Transverse colon (tissue), 4 donors: Measurements from ENCODE around the gene RFX2. TPM values are rescaled to one million over a fixed set of nuclear protein-coding genes. Genes with fewer than 3 reads are reported as not detected.

ENCODE experiments used
- DNase-seq: peaks from one replicate; pipeline ENCODE4 v3.0.0-alpha.2; 2019
- H3K27ac ChIP-seq, 4 donors: fragments of 200-600 bp; sonication (generic); 2 replicates each; pipeline ENCODE4 v1.5.1; 2016 to 2018; ENCODE audit warnings: inconsistent platforms in 4 of 4
- H3K27me3 ChIP-seq: fragments of 200-600 bp; sonication (generic); 2 replicates; pipeline ENCODE4 v1.5.1; 2017; ENCODE audit warnings: inconsistent platforms
- H3K36me3 ChIP-seq, 4 donors: fragments of 200-600 bp; sonication (generic); 2 replicates each; pipeline ENCODE4 v1.5.1; 2017 to 2019; ENCODE audit warnings: inconsistent platforms in 4 of 4
- H3K4me1 ChIP-seq, 4 donors: fragments of 200-600 bp; sonication (generic); 2 replicates each; pipeline ENCODE4 v1.5.1; 2017 to 2020; ENCODE audit warnings: inconsistent platforms in 4 of 4
- H3K4me3 ChIP-seq, 4 donors: fragments of 200-600 bp; sonication (generic); 1 replicate in 1 of 4; 2 replicates in 3 of 4; pipeline versions ENCODE4 v1.5.1 to v1.6.1; 2017 to 2019; ENCODE audit warnings: inconsistent platforms in 4 of 4
- H3K9me3 ChIP-seq, 2 donors: fragments of 200-600 bp; sonication (generic); 2 replicates each; pipeline ENCODE4 v1.5.1; 2017 to 2019; ENCODE audit warnings: inconsistent platforms in 2 of 2
- CTCF ChIP-seq, 5 experiments: fragments of 200-600 bp in 3 of 5; fragments of 450-650 bp in 2 of 5; sonication (generic) in 3 of 5; IDR thresholded peaks; 1 replicate in 2 of 5; 2 replicates in 3 of 5; pipeline ENCODE4 v1.5.1; 2016 to 2017; ENCODE audit warnings: antibody characterized with exemption in 5 of 5, inconsistent platforms in 3 of 5, mild to moderate bottlenecking in 2 of 5, moderate library complexity in 1 of 5
- EP300 ChIP-seq: sonication (generic); formaldehyde crosslinking; IDR thresholded peaks from one replicate; pipeline ENCODE4 v1.6.1; 2017; ENCODE audit warnings: antibody characterized with exemption, low read depth
- POLR2A ChIP-seq: fragments of 450-650 bp; IDR thresholded peaks from one replicate; pipeline ENCODE4 v1.6.1; 2016; ENCODE audit warnings: antibody characterized with exemption, mild to moderate bottlenecking, moderate library complexity
- POLR2AphosphoS5 ChIP-seq, 3 donors: sonication (generic); formaldehyde crosslinking; IDR thresholded peaks; one replicate each; pipeline ENCODE4 v1.6.1; 2016; ENCODE audit warnings: antibody characterized with exemption in 3 of 3
- WGBS, 2 donors: methylation state at CpG; one replicate each; pipeline ENCODE4 v1.1.5; 2018; ENCODE audit warnings: low coverage in 1 of 2; 5-methylcytosine and 5-hydroxymethylcytosine counted together
- in situ Hi-C, 4 donors: fragments of 200-750 bp; cut with MboI; loops; one replicate each; pipeline versions ENCODE4 v1.15.0 to v1.15.1; 2017; ENCODE audit warnings: low sequenced_read_pairs in 3 of 4, low pct_ligation_motif_present in 1 of 4, low pct_unique_long_range_greater_than_20kb in 1 of 4
- intact Hi-C: fragments of 100-400 bp; cut with DNase I; formaldehyde crosslinking; loops from one replicate; pipeline ENCODE4 v1.15.1; 2023; ENCODE audit warnings: low total_unique reads
- total RNA-seq, 4 donors: library from RNA; depleted of rRNA; stranded (reverse); fragments of >200 nt; gene quantifications; one replicate each; pipeline ENCODE4 v1.1.0, GENCODE V29; 2016

The RFX2 gene
- total RNA-seq, 4 donors from 2014 or later = 6.1 to 57.5 (median 11.8) TPM

GRCh38 chr19:6038634-6039405 lies 71.5 kb downstream of the RFX2 start:
- Histone ChIP-seq H3K27ac (no peak overlapping the region), H3K4me3 (no peak overlapping the region), H3K9me3 (no peaks in the 10 kb centered on the region), H3K36me3 (peaks cover 0 to 4% (median 0%) of the 10 kb centered on the region in 4 donors), H3K27me3 (no peaks in the 10 kb centered on the region), H3K4me1 (no peaks in the 10 kb centered on the region)
- intact Hi-C loops = no loop called here
- 56 to 65% methylated on average over 3 to 5 of the region's 5 CpGs for WGBS, 2 donors
- no peak for TF ChIP-seq EP300
- no peak for TF ChIP-seq POLR2A
- no peak for TF ChIP-seq POLR2AphosphoS5 (IDR thresholded peaks at IDR 0.05)
- TF ChIP-seq CTCF (IDR thresholded peaks at IDR 0.05) = no peak
- no peak for DNase-seq
- in situ Hi-C loops = loop anchor here in 1 of 4 donors (25.0 kb wide), 1 partner anchor 273 kb away; no protein-coding TSS in a partner anchor

DNA sequence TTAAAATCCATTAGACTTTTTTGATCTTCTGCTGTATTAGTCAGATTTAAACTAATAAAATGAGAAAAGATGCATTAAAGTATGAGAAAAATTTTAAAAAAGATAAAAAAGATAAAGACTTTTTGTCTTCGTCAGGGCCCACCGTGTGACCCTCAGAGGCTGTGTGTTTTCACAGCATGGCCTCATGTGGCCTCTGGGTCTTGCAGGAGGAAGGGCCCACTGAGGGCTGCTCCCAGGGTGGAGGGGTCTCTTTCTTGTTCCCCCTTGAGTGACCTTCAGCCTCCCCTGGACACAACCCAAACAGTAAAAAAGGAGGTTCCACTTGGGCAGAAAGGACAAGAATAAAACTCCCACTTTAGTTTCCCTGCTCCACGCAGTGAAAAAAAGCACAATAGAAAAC lies 75.3 kb downstream of the RFX2 start:
- in situ Hi-C loops = loop anchor here in 1 of 4 donors (25.0 kb wide), 1 partner anchor 277 kb away; no protein-coding TSS in a partner anchor
- Histone ChIP-seq H3K4me3 (no peak overlapping the region), H3K9me3 (no peaks in the 10 kb centered on the region), H3K4me1 (no peaks in the 10 kb centered on the region), H3K27ac (no peak overlapping the region), H3K36me3 (peaks cover 0 to 4% (median 0%) of the 10 kb centered on the region in 4 donors), H3K27me3 (no peaks in the 10 kb centered on the region)
- 88 to 95% methylated on average over 3 of the region's 3 CpGs for WGBS, 2 donors
- no peak for DNase-seq
- no peak for TF ChIP-seq POLR2AphosphoS5 (IDR thresholded peaks at IDR 0.05)
- no peak for TF ChIP-seq EP300
- no peak for TF ChIP-seq CTCF (IDR thresholded peaks at IDR 0.05)
- no peak for TF ChIP-seq POLR2A
- intact Hi-C loops = no loop called here

- Histone ChIP-seq H3K27me3 (no peaks in the 10 kb centered on the region), H3K36me3 (peaks cover 0 to 4% (median 0%) of the 10 kb centered on the region in 4 donors), H3K9me3 (no peaks in the 10 kb centered on the region), H3K4me1 (no peaks in the 10 kb centered on the region), H3K27ac (no peak overlapping the region), H3K4me3 (no peak overlapping the region)
- WGBS, 2 donors = 95 to 97% methylated on average over 3 to 4 of the region's 4 CpGs
- DNase-seq = no peak
- TF ChIP-seq EP300 = no peak
- no peak for TF ChIP-seq POLR2A
- intact Hi-C loops (no loop called here), in situ Hi-C loops (loop anchor here in 1 of 4 donors (25.0 kb wide), 1 partner anchor 278 kb away; no protein-coding TSS in a partner anchor)
These were observed 75.8 kb downstream of the RFX2 start for GRCh38 chr19:6034512-6034911.

- no peaks in the 10 kb centered on the region for H3K27me3 ChIP-seq
- TF ChIP-seq POLR2A (no peak), POLR2AphosphoS5 (IDR thresholded peaks at IDR 0.05) (no peak), CTCF (IDR thresholded peaks at IDR 0.05) (no peak), EP300 (no peak)
- no peak overlapping the region for H3K4me3 ChIP-seq
- no peak overlapping the region for H3K27ac ChIP-seq
- DNase-seq = no peak
- in situ Hi-C loops (loop anchor here in 1 of 4 donors (25.0 kb wide), 1 partner anchor 278 kb away; no protein-coding TSS in a partner anchor), intact Hi-C loops (no loop called here)
- WGBS, 2 donors = 90 to 95% methylated on average over 2 to 4 of the region's 4 CpGs
- peaks cover 0 to 4% (median 0%) of the 10 kb centered on the region in 4 donors for H3K36me3 ChIP-seq
- no peaks in the 10 kb centered on the region for H3K9me3 ChIP-seq
- no peaks in the 10 kb centered on the region for H3K4me1 ChIP-seq
These were observed 76.5 kb downstream of the RFX2 start for GRCh38 chr19:6033744-6034264.
